Measurements from ENCODE around the gene DUS4L.
A peak's percentile ranks its signal among the peaks of the same experiment; 100 is the strongest.

Gene DUS4L

DNA sequence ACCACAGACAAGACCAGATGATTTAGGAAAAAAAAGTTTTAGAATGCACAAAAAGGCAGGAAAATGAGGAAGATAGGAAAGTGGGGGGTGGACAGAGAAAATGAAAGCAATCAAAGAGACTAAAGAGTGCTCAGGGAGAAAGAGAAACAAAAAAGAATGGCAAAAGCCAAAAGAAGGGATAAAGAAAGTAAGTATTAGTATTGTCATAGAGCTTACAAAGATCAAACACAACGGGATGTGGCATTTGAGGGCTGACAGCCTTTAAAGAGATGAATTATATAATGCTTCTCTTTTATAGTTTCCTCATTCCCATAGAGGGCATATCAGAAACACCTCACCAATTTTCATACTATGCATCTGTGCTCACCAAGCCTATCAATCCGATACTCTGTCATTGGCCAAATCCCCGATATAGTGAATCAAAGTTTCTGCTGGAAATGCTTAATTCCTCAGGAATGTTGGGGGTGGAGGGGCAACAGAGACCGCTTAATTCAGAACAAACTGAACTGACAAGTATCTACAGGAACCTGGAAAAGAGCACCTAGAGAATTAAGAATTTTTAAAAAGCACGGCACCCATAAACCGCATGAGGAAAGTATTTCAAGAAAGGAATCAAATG lies 2.8 kb upstream of the DUS4L start:
- no peak overlapping the region for H3K4me3 ChIP-seq (ENCODE audit: low read depth, low read length)
- in situ Hi-C loops (cut with HindIII; ENCODE audit: low sequenced_read_pairs) = no loop called here
- TF ChIP-seq, protein P1, sequence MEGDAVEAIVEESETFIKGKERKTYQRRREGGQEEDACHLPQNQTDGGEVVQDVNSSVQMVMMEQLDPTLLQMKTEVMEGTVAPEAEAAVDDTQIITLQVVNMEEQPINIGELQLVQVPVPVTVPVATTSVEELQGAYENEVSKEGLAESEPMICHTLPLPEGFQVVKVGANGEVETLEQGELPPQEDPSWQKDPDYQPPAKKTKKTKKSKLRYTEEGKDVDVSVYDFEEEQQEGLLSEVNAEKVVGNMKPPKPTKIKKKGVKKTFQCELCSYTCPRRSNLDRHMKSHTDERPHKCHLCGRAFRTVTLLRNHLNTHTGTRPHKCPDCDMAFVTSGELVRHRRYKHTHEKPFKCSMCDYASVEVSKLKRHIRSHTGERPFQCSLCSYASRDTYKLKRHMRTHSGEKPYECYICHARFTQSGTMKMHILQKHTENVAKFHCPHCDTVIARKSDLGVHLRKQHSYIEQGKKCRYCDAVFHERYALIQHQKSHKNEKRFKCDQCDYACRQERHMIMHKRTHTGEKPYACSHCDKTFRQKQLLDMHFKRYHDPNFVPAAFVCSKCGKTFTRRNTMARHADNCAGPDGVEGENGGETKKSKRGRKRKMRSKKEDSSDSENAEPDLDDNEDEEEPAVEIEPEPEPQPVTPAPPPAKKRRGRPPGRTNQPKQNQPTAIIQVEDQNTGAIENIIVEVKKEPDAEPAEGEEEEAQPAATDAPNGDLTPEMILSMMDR (IDR thresholded peaks at IDR 0.05; ENCODE audit: low read depth, low read length) = no peak
- no peak for DNase-seq (ENCODE audit: low read depth, low spot score)

DNA sequence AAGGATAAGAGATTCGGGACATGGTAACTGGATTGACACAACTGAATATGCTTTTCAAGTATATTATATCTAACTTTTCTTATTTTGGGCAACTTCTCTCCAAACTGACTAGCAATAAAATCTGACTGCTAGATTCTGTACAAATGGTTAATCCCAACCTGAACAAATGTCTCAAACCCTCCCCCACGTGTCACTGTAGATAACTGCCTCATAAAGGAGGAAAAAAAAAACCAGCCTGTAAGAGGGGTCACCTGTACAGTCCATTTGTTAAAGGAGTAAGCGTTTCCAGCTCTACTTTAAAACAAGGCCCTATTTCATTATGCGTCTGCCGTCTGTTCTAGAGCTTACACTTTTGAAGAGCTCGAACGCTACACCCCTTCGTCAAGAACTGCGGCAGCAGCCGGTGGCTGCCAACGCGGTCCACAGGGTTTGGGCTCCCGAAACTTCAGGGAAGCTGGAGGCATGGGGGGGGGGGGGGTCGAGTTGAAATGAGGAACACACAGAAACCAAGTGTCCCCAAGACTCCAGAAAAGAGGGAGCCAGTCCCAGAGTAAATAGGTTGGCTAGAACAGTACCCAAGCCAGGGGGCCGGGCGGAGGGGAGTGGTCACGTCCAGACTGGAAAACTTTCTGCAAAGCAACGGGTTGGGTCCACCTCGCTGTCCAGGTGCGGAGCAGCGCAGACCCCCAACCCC lies 543 bp upstream of the DUS4L start:
- TF ChIP-seq, protein P1 (IDR thresholded peaks at IDR 0.05; ENCODE audit: low read depth, low read length) = no peak
- DNase-seq (ENCODE audit: low read depth, low spot score) = no peak
- peak overlapping the region; percentile 74 for H3K4me3 ChIP-seq (ENCODE audit: low read depth, low read length)
- in situ Hi-C loops (cut with HindIII; ENCODE audit: low sequenced_read_pairs) = no loop called here

GRCh38 chr7:107564553-107565298 lies 955 bp downstream of the DUS4L start:
- TF ChIP-seq, protein P1 (IDR thresholded peaks at IDR 0.05; ENCODE audit: low read depth, low read length) = no peak
- H3K4me3 ChIP-seq (ENCODE audit: low read depth, low read length) = peak overlapping the region; percentile 74
- in situ Hi-C loops (cut with HindIII; ENCODE audit: low sequenced_read_pairs) = no loop called here
- peak; percentile 86 for DNase-seq (ENCODE audit: low read depth, low spot score)

DNA sequence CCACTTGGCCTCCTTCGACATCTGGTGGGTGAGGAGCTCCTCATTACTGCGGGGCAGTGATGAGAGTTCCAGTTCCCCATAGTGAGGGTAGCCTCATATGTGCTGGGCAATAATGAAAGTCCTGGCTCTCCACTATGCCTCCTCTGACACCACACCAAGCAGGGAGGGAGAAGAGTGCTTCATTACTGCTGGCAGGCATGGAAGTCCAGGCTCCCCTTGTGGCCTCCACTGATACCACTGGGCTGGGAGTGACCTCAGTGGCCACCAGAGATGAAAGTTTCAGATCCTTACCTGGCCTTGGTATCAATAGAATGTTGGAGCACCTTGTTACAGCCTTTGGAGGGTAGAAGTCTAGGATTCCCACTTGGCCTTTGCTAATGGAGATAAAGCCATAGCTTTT lies 6.5 kb downstream of the DUS4L start:
- in situ Hi-C loops (cut with HindIII; ENCODE audit: low sequenced_read_pairs) = no loop called here

DNA sequence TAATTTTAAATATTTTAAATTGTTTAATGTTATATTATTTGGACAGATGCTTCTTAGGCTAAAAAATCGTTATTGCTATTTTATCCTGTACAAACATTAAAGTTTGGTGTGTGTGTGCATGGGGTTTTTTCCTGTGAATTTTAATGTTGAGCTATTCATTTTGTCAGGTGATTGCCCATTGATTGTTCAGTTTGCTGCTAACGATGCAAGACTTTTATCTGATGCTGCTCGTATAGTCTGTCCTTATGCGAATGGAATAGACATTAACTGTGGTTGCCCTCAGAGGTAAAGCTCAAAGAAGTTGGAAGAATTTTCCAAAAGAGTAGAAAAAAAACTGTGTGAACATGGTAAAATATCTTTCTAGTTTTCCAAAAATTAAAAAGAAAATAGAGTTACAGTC lies 9.8 kb downstream of the DUS4L start:
- in situ Hi-C loops (cut with HindIII; ENCODE audit: low sequenced_read_pairs) = no loop called here
- H3K4me3 ChIP-seq (ENCODE audit: low read depth, low read length) = no peak overlapping the region
- TF ChIP-seq, protein P1 (IDR thresholded peaks at IDR 0.05; ENCODE audit: low read depth, low read length) = no peak
- DNase-seq (ENCODE audit: low read depth, low spot score) = no peak

More for the DNA sequence above, 6.5 kb downstream of the DUS4L start:
- H3K4me3 ChIP-seq (ENCODE audit: low read depth, low read length) = no peak overlapping the region
- DNase-seq (ENCODE audit: low read depth, low spot score) = no peak
- TF ChIP-seq, protein P1 (IDR thresholded peaks at IDR 0.05; ENCODE audit: low read depth, low read length) = no peak

GRCh38 chr7:107579554-107579884 lies 15.7 kb downstream of the DUS4L start:
- no peak for DNase-seq (ENCODE audit: low read depth, low spot score)
- TF ChIP-seq, protein P1 (IDR thresholded peaks at IDR 0.05; ENCODE audit: low read depth, low read length) = no peak
- H3K4me3 ChIP-seq (ENCODE audit: low read depth, low read length) = peak overlapping the region; percentile 79
- in situ Hi-C loops (cut with HindIII; ENCODE audit: low sequenced_read_pairs) = no loop called here

Measured in astrocyte of the spinal cord (primary cell).